Measurements from ENCODE around the gene ANTXR2. TPM values are rescaled to one million over a fixed set of nuclear protein-coding genes. Genes with fewer than 3 reads are reported as not detected.

Gene ANTXR2
- total and polyA plus RNA-seq, 9 of the 15 experiments (the other 6 are each of a cell fraction or from before 2014, with no cell fraction given): 10.1 to 83.8 (median 60.3) TPM

DNA sequence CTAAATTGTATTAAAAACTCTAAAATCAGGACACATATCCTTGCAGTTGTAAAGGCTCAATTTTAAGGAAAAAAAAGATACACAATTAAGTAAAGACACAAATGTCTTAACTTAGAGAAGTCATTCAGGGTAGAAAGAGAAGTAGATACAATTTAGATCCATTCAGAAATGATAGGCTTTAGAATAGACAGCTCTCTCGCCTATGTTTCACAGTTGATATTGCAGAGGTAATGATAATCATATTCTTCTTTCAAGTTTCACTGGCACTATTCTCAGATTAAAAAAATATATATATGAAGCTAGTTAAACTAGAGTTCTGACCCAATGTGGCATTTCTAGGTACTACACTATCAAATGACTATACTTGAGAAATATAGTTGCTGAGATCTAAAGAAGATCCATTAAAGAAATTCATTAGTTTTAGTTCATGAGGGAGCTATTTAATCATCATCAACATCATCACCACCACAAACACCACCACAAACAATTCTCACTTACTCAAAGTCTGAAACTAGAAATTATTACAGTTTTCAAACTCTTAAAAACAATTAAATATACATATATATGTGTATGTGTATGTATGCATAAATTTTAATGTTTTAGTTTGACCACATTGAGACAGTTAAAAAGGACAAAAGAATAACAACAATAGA, 93.1 kb downstream of the ANTXR2 start:
- no TSS peak for BruUV-seq (replicated peaks)
- Histone ChIP-seq H3K27ac (ENCODE audit: extremely low read depth, low read depth, low read length) (no peak overlapping the region), H3K9me3 (replicated peaks; ENCODE audit: control insufficient read depth, insufficient read depth, low read depth, low read length) (no peaks in the 10 kb centered on the region), H3K27me3 (ENCODE audit: control insufficient read depth in 2 of 2, insufficient read depth in 2 of 2, low read length in 2 of 2) (no peaks in the 10 kb centered on the region), H3K79me2 (ENCODE audit: control insufficient read depth, insufficient read depth, low read length) (no peaks in the 10 kb centered on the region), H3K9ac (ENCODE audit: insufficient read depth in 1 of 2, low read depth in 2 of 2, low read length in 2 of 2) (no peak overlapping the region), H3K4me1 (replicated peaks in 1 of 2; ENCODE audit: control insufficient read depth in 2 of 2, insufficient read depth in 2 of 2, low read length in 2 of 2) (no peaks in the 10 kb centered on the region), H3K9me1 (ENCODE audit: control insufficient read depth, insufficient read depth, low read length) (no peaks in the 10 kb centered on the region), H4K20me1 (replicated peaks; ENCODE audit: control insufficient read depth, insufficient read depth, low read length) (no peaks in the 10 kb centered on the region), H3K4me3 (no peak overlapping the region), H2AFZ (ENCODE audit: low read depth, low read length) (no peak overlapping the region), H3K4me2 (ENCODE audit: insufficient read depth, low read length) (no peak overlapping the region), H3K36me3 (ENCODE audit: control insufficient read depth, insufficient read depth, low read length) (peaks cover 58% of the 10 kb centered on the region)
- in situ Hi-C loops (cut with MboI): no loop called here
- intact Hi-C loops (cut with micrococcal nuclease): no loop called here
- POLR2A ChIA-PET: no interaction called here
- ATAC-seq (no peak), FAIRE-seq (no peak), DNase-seq (ENCODE audit: extremely low read depth in 1 of 4, low spot score in 3 of 4) (no peak)
- TF ChIP-seq, protein P1, sequence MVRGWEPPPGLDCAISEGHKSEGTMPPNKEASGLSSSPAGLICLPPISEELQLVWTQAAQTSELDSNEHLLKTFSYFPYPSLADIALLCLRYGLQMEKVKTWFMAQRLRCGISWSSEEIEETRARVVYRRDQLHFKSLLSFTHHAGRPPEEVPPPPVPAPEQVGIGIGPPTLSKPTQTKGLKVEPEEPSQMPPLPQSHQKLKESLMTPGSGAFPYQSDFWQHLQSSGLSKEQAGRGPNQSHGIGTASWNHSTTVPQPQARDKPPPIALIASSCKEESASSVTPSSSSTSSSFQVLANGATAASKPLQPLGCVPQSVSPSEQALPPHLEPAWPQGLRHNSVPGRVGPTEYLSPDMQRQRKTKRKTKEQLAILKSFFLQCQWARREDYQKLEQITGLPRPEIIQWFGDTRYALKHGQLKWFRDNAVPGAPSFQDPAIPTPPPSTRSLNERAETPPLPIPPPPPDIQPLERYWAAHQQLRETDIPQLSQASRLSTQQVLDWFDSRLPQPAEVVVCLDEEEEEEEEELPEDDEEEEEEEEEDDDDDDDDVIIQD (CRISPR knock-in tag; IDR thresholded peaks at IDR 0.05): no peak
- TF ChIP-seq ZNF232 (CRISPR knock-in tag; IDR thresholded peaks at IDR 0.05): no peak
- no peak for TF ChIP-seq POLR2B (IDR thresholded peaks at IDR 0.05; ENCODE audit: low read depth, partially characterized antibody)
- no peak for TF ChIP-seq TAL1 (IDR thresholded peaks at IDR 0.05)
- TF ChIP-seq, protein P2, sequence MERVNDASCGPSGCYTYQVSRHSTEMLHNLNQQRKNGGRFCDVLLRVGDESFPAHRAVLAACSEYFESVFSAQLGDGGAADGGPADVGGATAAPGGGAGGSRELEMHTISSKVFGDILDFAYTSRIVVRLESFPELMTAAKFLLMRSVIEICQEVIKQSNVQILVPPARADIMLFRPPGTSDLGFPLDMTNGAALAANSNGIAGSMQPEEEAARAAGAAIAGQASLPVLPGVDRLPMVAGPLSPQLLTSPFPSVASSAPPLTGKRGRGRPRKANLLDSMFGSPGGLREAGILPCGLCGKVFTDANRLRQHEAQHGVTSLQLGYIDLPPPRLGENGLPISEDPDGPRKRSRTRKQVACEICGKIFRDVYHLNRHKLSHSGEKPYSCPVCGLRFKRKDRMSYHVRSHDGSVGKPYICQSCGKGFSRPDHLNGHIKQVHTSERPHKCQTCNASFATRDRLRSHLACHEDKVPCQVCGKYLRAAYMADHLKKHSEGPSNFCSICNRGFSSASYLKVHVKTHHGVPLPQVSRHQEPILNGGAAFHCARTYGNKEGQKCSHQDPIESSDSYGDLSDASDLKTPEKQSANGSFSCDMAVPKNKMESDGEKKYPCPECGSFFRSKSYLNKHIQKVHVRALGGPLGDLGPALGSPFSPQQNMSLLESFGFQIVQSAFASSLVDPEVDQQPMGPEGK (CRISPR knock-in tag; IDR thresholded peaks at IDR 0.05; ENCODE audit: borderline replicate concordance): no peak
- no peak for TF ChIP-seq TOE1 (IDR thresholded peaks at IDR 0.05; ENCODE audit: borderline replicate concordance)
- TF ChIP-seq TOE1 (CRISPR knock-in tag; IDR thresholded peaks at IDR 0.05; ENCODE audit: borderline replicate concordance, low read depth): no peak
- no peak for TF ChIP-seq TFAM (CRISPR knock-in tag; conservative IDR thresholded peaks at IDR 0.05)
- TF ChIP-seq ZNF668 (CRISPR knock-in tag; IDR thresholded peaks at IDR 0.05): no peak
- TF ChIP-seq SNRNP70 (optimal IDR thresholded peaks at IDR 0.05; ENCODE audit: low read depth, low read length): no peak
- TF ChIP-seq, protein P3, sequence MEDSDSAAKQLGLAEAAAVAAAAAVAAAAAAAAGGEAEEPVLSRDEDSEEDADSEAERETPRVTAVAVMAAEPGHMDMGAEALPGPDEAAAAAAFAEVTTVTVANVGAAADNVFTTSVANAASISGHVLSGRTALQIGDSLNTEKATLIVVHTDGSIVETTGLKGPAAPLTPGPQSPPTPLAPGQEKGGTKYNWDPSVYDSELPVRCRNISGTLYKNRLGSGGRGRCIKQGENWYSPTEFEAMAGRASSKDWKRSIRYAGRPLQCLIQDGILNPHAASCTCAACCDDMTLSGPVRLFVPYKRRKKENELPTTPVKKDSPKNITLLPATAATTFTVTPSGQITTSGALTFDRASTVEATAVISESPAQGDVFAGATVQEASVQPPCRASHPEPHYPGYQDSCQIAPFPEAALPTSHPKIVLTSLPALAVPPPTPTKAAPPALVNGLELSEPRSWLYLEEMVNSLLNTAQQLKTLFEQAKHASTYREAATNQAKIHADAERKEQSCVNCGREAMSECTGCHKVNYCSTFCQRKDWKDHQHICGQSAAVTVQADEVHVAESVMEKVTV (CRISPR knock-in tag; IDR thresholded peaks at IDR 0.05): no peak
- no peak for TF ChIP-seq ELF2 (CRISPR knock-in tag; IDR thresholded peaks at IDR 0.05)
- no peak for TF ChIP-seq RBM14 (IDR thresholded peaks at IDR 0.05; ENCODE audit: borderline replicate concordance, insufficient read depth, low read depth, low read length)
- TF ChIP-seq GABPB2 (CRISPR knock-in tag; conservative IDR thresholded peaks at IDR 0.05): no peak
- no peak for TF ChIP-seq MEF2A (IDR thresholded peaks at IDR 0.05; ENCODE audit: control insufficient read depth, low read depth, low read length)
- WGBS (ENCODE audit: insufficient coverage, low coverage, missing lambda C conversion rate): 94% methylated on average over 1 of the region's 1 CpG
- CTCF ChIA-PET (ENCODE audit: low intra/inter-chr PET ratio): no interaction called here

Measured in K562 (cell line).